IPS-NIHi7 (cell line): ENCODE data around the gene SLC6A2.
"Not testable (repeated sequence)": the region's sequence is repeated elsewhere in the genome, so short reads cannot be mapped to it uniquely, and the experiment has no call there.

Experiments used
- DNase-seq: peaks from one replicate; pipeline ENCODE4 v3.0.0; 2012; ENCODE audit warnings: mixed read lengths; ENCODE audit errors: extremely low spot score

The SLC6A2 gene

GRCh38 chr16:55711959-55712876, 56.4 kb downstream of the SLC6A2 start:
- DNase-seq, result peak; percentile 79

GRCh38 chr16:55713103-55713502, 57.3 kb downstream of the SLC6A2 start:
- no peak for DNase-seq

DNA sequence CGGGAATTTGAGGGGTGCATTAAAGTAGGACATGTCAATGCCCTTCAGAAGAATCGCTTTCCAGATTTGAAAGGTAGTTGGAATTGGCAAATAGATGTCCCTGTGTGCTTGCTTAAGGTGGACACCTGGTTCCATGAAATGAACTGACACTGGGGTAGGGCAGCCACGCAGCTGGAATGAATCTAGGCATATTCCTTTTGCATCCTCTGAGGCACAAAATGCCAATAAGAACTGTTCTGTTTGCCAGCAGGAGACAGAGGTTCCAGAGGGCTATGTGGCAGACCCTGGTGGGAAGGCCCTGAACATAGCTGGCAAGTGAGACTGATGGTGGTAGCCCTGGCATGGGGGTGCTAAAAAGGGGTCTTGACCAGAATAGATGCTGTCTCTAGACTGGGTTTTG, 61.5 kb downstream of the SLC6A2 start:
- no peak for DNase-seq

GRCh38 chr16:55725055-55725777, 69.4 kb downstream of the SLC6A2 start:
- DNase-seq, result no peak

DNA sequence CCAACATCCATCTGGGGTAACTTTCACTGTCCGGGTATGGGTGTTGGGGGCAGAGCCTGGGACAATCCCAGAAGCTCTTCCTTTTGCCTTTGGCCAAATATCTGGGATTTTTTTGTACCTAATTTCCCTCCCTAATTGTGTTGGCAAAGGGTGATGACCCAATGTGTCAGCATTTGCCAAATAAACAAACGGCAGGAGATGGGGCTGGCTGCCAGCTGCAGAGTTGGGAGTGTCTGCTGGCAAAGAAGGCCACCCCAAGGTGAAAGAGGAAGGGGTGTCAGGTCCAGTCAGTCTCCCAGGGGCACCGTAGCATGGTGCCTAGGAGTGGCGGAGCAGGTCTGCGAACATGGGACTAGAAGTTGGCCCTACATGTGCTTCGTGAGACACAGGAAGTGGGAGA, 73.0 kb downstream of the SLC6A2 start:
- DNase-seq, result no peak

- no peak for DNase-seq
Measured at GRCh38 chr16:55730115-55730514, 74.3 kb downstream of the SLC6A2 start.

DNA sequence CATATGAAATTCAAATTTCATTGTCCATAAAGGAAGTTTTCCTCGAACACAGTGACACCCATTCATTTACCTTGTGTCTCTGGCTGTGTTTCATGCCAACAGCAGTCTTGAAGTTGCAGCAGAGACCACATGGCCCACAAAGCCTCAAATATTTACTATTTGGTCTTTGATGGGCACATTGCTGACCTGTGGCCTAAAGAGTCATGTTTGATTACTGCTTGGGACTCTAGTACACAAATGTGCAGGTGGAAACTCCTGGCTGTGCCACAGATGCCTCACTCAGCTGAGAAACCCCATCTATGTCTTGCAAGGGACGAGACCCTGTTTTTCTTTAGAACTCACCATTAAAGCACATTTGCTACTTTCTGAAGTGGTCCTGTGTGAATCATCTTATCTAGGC, 76.7 kb downstream of the SLC6A2 start:
- no peak for DNase-seq

DNA sequence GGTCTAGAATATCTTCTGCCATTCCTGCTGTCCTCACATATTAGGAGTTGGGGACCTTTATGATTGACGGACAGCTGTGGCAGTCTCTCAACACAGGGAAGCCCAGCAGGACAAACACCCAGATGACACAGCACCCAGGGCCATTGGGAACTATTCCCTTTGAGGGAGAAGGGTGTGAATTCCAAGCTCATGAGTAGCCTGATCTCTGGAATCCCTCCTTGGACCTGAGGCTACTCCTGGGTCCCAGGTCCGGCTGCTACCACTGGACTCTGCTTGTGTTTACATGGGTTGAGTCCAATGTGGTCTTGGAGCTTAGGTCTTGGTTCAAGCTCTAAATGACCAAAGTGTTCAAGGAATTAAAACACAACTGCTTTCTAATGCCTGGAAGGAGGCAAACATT, 78.9 kb downstream of the SLC6A2 start:
- DNase-seq, result no peak

DNA sequence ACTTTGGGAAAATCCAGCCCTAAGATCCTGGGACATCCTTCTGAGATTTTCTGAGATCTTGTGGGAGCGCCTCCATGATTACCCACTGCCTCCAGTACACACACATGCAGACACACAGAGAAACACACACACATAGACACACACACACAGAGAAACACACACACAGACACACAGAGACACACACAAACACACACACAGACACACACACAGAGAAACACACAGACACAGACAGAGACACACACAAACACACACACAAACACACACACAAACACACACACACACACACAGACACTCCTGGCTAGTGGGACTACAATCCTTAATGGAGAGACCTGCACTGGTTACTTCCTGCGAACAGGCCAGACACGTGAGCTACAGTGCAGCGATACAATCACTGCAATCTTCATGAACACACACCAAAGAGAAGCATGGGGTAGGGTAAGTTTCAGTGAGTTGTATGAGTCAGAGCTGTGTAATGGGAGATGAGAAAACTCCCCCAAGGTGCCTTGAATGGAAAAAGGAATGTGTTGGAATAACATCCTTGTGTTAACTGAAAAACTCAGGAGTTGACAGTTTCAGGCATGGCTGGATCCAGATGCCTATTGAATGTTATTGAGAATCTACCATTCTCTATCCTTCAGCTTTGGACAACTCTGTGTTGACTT, 79.5 kb downstream of the SLC6A2 start:
- no peak for DNase-seq

DNA sequence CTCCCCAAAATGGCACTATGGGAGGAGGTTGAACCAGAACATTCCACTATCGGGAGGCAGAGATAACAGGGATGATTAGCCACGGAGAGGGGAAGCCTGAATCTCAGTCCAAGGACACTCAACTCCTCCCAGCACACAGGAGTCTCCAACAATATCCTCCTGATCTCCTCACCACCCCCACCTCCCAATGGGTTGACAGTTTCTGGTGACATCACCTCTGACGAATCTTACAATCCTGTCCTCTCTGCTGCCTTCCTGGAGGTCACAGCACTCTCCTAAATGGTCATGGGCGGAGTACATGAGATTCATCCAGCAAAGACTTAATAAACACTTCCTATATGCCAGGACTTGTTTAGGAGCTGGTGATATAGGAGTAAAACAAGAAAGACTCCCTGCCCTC, 80.9 kb downstream of the SLC6A2 start:
- DNase-seq, result no peak

GRCh38 chr16:55737318-55737717, 81.5 kb downstream of the SLC6A2 start:
- no peak for DNase-seq

DNA sequence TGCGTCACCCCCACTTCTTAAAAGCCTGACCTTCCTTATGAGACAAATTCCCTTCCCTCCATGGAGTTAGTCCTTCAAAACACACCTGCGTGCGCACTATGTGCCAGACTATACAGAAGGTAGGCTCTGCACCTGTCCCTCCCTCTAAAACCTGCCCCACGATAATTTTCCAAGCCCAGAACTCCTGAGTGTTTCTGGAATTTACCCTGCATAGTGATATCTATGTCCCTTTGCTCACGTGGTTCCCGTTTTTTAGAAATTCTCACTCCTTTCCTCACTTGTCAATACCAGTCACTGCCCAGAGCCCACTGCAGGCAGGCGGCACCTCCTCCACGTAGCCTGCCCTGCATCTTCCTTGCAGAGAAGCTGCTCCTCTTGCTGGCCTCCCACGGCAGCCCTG, 82.2 kb downstream of the SLC6A2 start:
- DNase-seq, result no peak

DNA sequence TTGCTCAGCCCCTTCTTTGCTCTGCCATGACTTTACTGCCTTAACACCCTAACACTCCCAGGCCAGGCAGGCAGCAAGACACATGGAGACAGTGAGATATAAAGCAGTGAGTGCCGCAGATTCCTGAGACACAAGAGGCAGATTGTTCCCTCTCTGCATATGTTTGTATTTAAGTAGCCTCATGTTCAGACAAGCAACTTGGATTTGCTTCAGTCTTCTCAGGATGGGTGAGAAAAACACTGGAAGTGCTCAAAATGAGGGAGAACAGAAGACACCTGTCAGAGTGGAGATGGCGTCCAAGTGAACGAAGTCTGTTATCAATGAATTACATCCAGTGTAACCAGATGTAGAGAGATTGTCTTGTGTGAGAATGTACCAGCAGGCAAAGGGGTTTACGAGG, 90.3 kb downstream of the SLC6A2 start:
- no peak for DNase-seq

GRCh38 chr16:55747785-55748184, 92.0 kb downstream of the SLC6A2 start:
- DNase-seq, result no peak

- not testable (repeated sequence) for DNase-seq
Measured at GRCh38 chr16:55752465-55753144, 96.8 kb downstream of the SLC6A2 start.

- DNase-seq, result not testable (repeated sequence)
Measured at GRCh38 chr16:55753145-55753631, 97.4 kb downstream of the SLC6A2 start.
